Measurements from ENCODE around the gene PRPF4.

DNA sequence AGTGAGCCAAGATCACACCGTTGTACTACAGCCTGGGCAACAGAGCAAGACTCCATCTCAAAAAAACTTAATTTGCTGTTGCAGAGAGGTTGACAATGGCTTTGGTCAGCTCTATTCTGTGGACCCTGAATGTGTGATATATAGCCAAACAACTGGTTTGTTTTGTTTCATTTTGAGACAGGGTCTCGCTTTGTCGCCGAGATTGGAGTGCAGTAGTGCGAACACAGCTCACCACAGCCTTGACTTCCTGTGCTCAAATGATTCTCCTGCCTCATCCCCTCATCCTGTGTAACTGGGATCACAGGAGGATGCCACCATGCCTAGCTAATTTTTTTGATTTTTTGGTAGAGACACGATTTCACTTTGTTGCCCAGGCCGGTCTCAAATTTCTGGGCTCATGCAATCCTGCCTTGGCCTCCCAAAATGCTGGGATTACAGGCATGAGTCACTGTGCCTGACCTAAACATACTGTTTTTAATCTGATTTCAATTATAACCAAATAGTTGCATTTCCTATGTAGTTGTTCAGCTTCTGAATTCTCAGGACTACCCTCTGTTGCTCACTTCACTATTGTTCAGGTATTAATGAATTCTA, 17.9 kb downstream of the PRPF4 start:
- TF ChIP-seq, protein P1, sequence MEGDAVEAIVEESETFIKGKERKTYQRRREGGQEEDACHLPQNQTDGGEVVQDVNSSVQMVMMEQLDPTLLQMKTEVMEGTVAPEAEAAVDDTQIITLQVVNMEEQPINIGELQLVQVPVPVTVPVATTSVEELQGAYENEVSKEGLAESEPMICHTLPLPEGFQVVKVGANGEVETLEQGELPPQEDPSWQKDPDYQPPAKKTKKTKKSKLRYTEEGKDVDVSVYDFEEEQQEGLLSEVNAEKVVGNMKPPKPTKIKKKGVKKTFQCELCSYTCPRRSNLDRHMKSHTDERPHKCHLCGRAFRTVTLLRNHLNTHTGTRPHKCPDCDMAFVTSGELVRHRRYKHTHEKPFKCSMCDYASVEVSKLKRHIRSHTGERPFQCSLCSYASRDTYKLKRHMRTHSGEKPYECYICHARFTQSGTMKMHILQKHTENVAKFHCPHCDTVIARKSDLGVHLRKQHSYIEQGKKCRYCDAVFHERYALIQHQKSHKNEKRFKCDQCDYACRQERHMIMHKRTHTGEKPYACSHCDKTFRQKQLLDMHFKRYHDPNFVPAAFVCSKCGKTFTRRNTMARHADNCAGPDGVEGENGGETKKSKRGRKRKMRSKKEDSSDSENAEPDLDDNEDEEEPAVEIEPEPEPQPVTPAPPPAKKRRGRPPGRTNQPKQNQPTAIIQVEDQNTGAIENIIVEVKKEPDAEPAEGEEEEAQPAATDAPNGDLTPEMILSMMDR (IDR thresholded peaks at IDR 0.05): no peak
- no peak for TF ChIP-seq ZFX (IDR thresholded peaks at IDR 0.05; ENCODE audit: borderline replicate concordance)
